ENCODE measurements around the gene CDH13. TPM values are rescaled to one million over a fixed set of nuclear protein-coding genes. Genes with fewer than 3 reads are reported as not detected.
A peak's percentile ranks its signal among the peaks of the same experiment; 100 is the strongest.

CDH13 gene
- total and polyA plus RNA-seq, 4 donors: 58.9 to 265 (median 158) TPM

- H3K27ac ChIP-seq (ENCODE audit: low read depth in 1 of 2, low read length in 2 of 2): no peak overlapping the region
- H3K36me3 ChIP-seq (ENCODE audit: control insufficient read depth in 1 of 2, insufficient read depth in 2 of 2, low read length in 1 of 2): no peaks in the 10 kb centered on the region
- ATAC-seq (ENCODE audit: low FRiP score) (no peak), DNase-seq (no peak)
- no peaks in the 10 kb centered on the region for H3K27me3 ChIP-seq (ENCODE audit: control insufficient read depth in 1 of 2, insufficient read depth in 2 of 2, low read length in 1 of 2)
- H3K4me3 ChIP-seq (ENCODE audit: low read length in 2 of 2): no peak overlapping the region
- 78 to 86% methylated on average over 1 of the region's 1 CpG for WGBS, 2 donors
- intact Hi-C loops (cut with DNase I): no loop called here
- H3K9me3 ChIP-seq (ENCODE audit: control insufficient read depth, low read length): no peaks in the 10 kb centered on the region
- peaks cover 0 to 2% of the 10 kb centered on the region in 2 donors for H3K4me1 ChIP-seq (ENCODE audit: control insufficient read depth in 1 of 2, insufficient read depth in 2 of 2, low read length in 2 of 2)
Observed at GRCh38 chr16:83772806-83773205, 1146.0 kb downstream of the CDH13 start.

GRCh38 chr16:83774066-83774465 is 1147.3 kb downstream of the CDH13 start:
- intact Hi-C loops (cut with DNase I): no loop called here
- Histone ChIP-seq H3K4me1 (ENCODE audit: control insufficient read depth in 1 of 2, insufficient read depth in 2 of 2, low read length in 2 of 2) (peaks cover 0 to 2% of the 10 kb centered on the region in 2 donors), H3K27ac (ENCODE audit: low read depth in 1 of 2, low read length in 2 of 2) (no peak overlapping the region), H3K27me3 (ENCODE audit: control insufficient read depth in 1 of 2, insufficient read depth in 2 of 2, low read length in 1 of 2) (no peaks in the 10 kb centered on the region), H3K9me3 (ENCODE audit: control insufficient read depth, low read length) (no peaks in the 10 kb centered on the region), H3K36me3 (ENCODE audit: control insufficient read depth in 1 of 2, insufficient read depth in 2 of 2, low read length in 1 of 2) (no peaks in the 10 kb centered on the region), H3K4me3 (ENCODE audit: low read length in 2 of 2) (no peak overlapping the region)
- ATAC-seq (ENCODE audit: low FRiP score): no peak
- WGBS, 2 donors: 94% methylated on average over 4 of the region's 4 CpGs
- DNase-seq: no peak

DNA sequence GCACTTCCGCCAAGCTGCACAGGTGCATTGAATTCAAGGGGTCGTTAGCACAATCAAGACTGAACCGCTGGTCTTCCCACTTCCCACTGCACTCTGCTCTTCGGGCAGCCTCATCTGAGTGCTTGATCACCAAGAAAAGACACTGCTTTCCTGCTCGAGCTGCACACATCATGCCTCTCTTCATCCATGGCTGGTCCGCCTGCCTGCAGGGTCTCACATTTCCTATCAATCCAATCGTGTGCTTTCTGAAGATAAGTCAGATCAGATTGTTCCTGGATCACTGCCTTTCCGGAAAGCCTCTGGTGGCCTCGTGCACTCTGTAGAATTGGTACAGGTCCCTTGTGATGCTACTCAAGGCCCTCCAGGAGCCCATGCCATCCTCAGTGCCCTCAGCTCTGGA is 1150.2 kb downstream of the CDH13 start:
- intact Hi-C loops (cut with DNase I): no loop called here
- H3K27ac ChIP-seq (ENCODE audit: low read depth in 1 of 2, low read length in 2 of 2): no peak overlapping the region
- H3K4me3 ChIP-seq (ENCODE audit: low read length in 2 of 2): no peak overlapping the region
- H3K36me3 ChIP-seq (ENCODE audit: control insufficient read depth in 1 of 2, insufficient read depth in 2 of 2, low read length in 1 of 2): no peaks in the 10 kb centered on the region
- H3K27me3 ChIP-seq (ENCODE audit: control insufficient read depth in 1 of 2, insufficient read depth in 2 of 2, low read length in 1 of 2): no peaks in the 10 kb centered on the region
- H3K4me1 ChIP-seq (ENCODE audit: control insufficient read depth in 1 of 2, insufficient read depth in 2 of 2, low read length in 2 of 2): peaks cover 4 to 7% of the 10 kb centered on the region in 2 donors
- ATAC-seq (ENCODE audit: low FRiP score) (no peak), DNase-seq (no peak)
- H3K9me3 ChIP-seq (ENCODE audit: control insufficient read depth, low read length): no peaks in the 10 kb centered on the region
- WGBS, 2 donors: 86 to 92% methylated on average over 9 of the region's 9 CpGs

GRCh38 chr16:83779886-83780285 is 1153.1 kb downstream of the CDH13 start:
- H3K4me1 ChIP-seq (ENCODE audit: control insufficient read depth in 1 of 2, insufficient read depth in 2 of 2, low read length in 2 of 2): peaks cover 2 to 7% of the 10 kb centered on the region in 2 donors
- ATAC-seq (ENCODE audit: low FRiP score): peak; percentile 52
- H3K27me3 ChIP-seq (ENCODE audit: control insufficient read depth in 1 of 2, insufficient read depth in 2 of 2, low read length in 1 of 2): no peaks in the 10 kb centered on the region
- no peaks in the 10 kb centered on the region for H3K9me3 ChIP-seq (ENCODE audit: control insufficient read depth, low read length)
- H3K36me3 ChIP-seq (ENCODE audit: control insufficient read depth in 1 of 2, insufficient read depth in 2 of 2, low read length in 1 of 2): no peaks in the 10 kb centered on the region
- no peak for DNase-seq
- 1 to 3% methylated on average over 6 of the region's 6 CpGs for WGBS, 2 donors
- intact Hi-C loops (cut with DNase I): no loop called here
- no peak overlapping the region for H3K4me3 ChIP-seq (ENCODE audit: low read length in 2 of 2)
- H3K27ac ChIP-seq (ENCODE audit: low read depth in 1 of 2, low read length in 2 of 2): no peak overlapping the region

DNA sequence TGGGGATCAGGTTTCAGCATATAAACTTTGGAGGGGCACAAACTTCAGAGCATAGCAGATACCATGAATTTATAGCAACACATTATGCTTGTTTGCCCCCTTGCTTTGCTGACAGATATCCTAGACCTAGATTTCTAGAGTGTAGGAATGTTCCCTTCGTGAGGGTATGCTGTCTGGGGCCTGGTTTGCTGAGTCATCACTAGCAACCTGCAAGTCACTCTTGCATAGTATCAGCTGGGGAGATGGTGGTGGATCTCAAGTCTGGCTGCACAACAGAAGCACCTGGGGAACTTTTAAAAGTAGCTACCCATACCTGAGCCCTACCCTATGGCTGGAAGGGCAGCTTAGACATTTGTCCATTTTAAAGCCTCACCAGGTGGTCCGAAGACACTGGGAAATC is 1158.7 kb downstream of the CDH13 start:
- intact Hi-C loops (cut with DNase I): no loop called here
- Histone ChIP-seq H3K27me3 (ENCODE audit: control insufficient read depth in 1 of 2, insufficient read depth in 2 of 2, low read length in 1 of 2) (no peaks in the 10 kb centered on the region), H3K36me3 (ENCODE audit: control insufficient read depth in 1 of 2, insufficient read depth in 2 of 2, low read length in 1 of 2) (peaks cover 0 to 2% of the 10 kb centered on the region in 2 donors), H3K27ac (ENCODE audit: low read depth in 1 of 2, low read length in 2 of 2) (no peak overlapping the region), H3K4me3 (ENCODE audit: low read length in 2 of 2) (no peak overlapping the region), H3K9me3 (ENCODE audit: control insufficient read depth, low read length) (no peaks in the 10 kb centered on the region), H3K4me1 (ENCODE audit: control insufficient read depth in 1 of 2, insufficient read depth in 2 of 2, low read length in 2 of 2) (peaks cover 2 to 5% of the 10 kb centered on the region in 2 donors)
- ATAC-seq (ENCODE audit: low FRiP score) (no peak), DNase-seq (no peak)
- 96 to 98% methylated on average over 2 of the region's 2 CpGs for WGBS, 2 donors

DNA sequence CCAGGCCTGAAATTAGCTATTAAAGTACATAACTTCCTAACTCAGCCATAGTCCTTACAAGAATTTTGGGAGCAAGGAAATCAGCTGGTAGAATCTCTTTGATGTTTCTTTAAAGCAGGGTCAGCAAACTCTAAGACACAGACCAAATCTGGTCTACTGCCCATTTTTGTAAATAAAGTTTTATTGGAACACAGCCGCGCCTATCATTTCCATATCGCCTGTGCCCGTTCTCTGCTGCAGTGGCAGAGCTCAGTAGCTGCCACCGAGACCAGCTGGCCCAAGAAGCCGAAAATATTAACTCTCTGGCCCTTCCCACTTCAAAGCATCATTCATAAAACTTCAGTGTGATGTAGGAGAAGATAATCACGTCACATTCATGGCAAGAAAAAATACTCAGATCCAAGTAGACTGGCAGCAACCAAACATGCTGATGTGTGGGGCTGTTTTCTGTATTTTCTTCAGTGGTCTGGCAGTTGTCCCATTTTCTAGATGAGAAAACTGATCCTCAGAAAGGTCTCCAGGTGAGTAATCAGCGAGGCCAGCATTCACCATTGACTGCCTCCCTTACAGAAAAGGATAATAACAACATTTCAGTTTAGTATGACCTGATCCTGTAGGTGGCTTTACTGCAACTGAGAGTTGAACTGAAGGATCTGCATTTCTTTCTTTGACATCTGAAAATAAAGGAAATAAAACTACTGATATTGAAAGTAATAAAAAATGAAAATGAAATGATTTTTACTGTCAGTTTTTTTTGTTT is 1163.1 kb downstream of the CDH13 start:
- Histone ChIP-seq H3K4me1 (ENCODE audit: control insufficient read depth in 1 of 2, insufficient read depth in 2 of 2, low read length in 2 of 2) (peaks cover 0 to 3% of the 10 kb centered on the region in 2 donors), H3K27ac (ENCODE audit: low read depth in 1 of 2, low read length in 2 of 2) (no peak overlapping the region), H3K9me3 (ENCODE audit: control insufficient read depth, low read length) (no peaks in the 10 kb centered on the region), H3K27me3 (ENCODE audit: control insufficient read depth in 1 of 2, insufficient read depth in 2 of 2, low read length in 1 of 2) (no peaks in the 10 kb centered on the region), H3K4me3 (ENCODE audit: low read length in 2 of 2) (no peak overlapping the region), H3K36me3 (ENCODE audit: control insufficient read depth in 1 of 2, insufficient read depth in 2 of 2, low read length in 1 of 2) (peaks cover 0 to 2% of the 10 kb centered on the region in 2 donors)
- no peak for DNase-seq
- ATAC-seq (ENCODE audit: low FRiP score): no peak
- 89 to 90% methylated on average over 8 of the region's 8 CpGs for WGBS, 2 donors
- intact Hi-C loops (cut with DNase I): no loop called here

DNA sequence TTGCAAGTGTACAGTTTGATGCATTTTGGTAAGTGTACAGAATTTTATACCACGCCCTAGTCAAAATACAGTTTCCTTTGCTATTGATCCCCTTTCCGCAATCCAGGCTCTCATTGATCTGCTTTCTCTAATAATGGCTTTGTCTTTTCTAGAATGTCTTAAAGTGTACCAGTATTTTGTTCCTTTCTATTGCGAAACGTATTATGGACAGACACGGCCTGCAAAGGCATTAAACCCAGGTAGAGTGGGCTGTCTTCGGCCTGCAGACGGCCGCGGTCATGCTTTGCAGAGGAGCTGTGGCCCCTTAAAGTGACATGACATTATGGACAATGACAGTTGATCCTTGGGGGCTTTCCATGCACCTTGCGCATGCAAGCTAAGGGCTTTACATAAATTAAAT is 1165.1 kb downstream of the CDH13 start:
- no peak for ATAC-seq (ENCODE audit: low FRiP score)
- Histone ChIP-seq H3K36me3 (ENCODE audit: control insufficient read depth in 1 of 2, insufficient read depth in 2 of 2, low read length in 1 of 2) (peaks cover 0 to 8% of the 10 kb centered on the region in 2 donors), H3K4me1 (ENCODE audit: control insufficient read depth in 1 of 2, insufficient read depth in 2 of 2, low read length in 2 of 2) (peaks cover 0 to 3% of the 10 kb centered on the region in 2 donors), H3K9me3 (ENCODE audit: control insufficient read depth, low read length) (no peaks in the 10 kb centered on the region), H3K27ac (ENCODE audit: low read depth in 1 of 2, low read length in 2 of 2) (no peak overlapping the region), H3K4me3 (ENCODE audit: low read length in 2 of 2) (no peak overlapping the region), H3K27me3 (ENCODE audit: control insufficient read depth in 1 of 2, insufficient read depth in 2 of 2, low read length in 1 of 2) (no peaks in the 10 kb centered on the region)
- no peak for DNase-seq
- intact Hi-C loops (cut with DNase I): no loop called here
- WGBS, 2 donors: 96 to 97% methylated on average over 10 of the region's 10 CpGs

DNA sequence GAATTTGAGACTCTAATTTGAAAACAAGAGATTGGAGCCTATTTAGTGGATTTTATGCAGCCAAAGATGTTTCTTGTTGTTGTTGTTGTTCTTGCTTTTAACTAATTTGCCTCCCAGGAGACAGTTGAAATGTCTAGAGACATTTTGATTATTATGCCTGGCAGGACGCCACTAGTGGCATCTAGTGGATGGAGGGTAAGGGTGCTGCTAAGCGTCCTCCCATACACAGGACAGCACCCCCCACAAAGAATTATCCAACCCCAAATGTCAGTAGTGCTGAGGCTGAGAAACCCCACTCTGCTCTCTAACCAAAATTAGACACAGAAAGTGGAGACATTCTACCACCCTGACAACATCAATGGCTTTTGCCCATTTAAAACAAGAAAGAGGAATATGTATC is 1165.6 kb downstream of the CDH13 start:
- Histone ChIP-seq H3K27me3 (ENCODE audit: control insufficient read depth in 1 of 2, insufficient read depth in 2 of 2, low read length in 1 of 2) (no peaks in the 10 kb centered on the region), H3K27ac (ENCODE audit: low read depth in 1 of 2, low read length in 2 of 2) (no peak overlapping the region), H3K36me3 (ENCODE audit: control insufficient read depth in 1 of 2, insufficient read depth in 2 of 2, low read length in 1 of 2) (peaks cover 0 to 8% of the 10 kb centered on the region in 2 donors), H3K4me1 (ENCODE audit: control insufficient read depth in 1 of 2, insufficient read depth in 2 of 2, low read length in 2 of 2) (peaks cover 0 to 3% of the 10 kb centered on the region in 2 donors), H3K4me3 (ENCODE audit: low read length in 2 of 2) (no peak overlapping the region), H3K9me3 (ENCODE audit: control insufficient read depth, low read length) (no peaks in the 10 kb centered on the region)
- WGBS, 2 donors: 36 to 40% methylated on average over 2 of the region's 2 CpGs
- ATAC-seq (ENCODE audit: low FRiP score) (no peak), DNase-seq (no peak)
- intact Hi-C loops (cut with DNase I): no loop called here

GRCh38 chr16:83793179-83793578 is 1166.4 kb downstream of the CDH13 start:
- ATAC-seq (ENCODE audit: low FRiP score) (no peak), DNase-seq (no peak)
- intact Hi-C loops (cut with DNase I): no loop called here
- Histone ChIP-seq H3K4me3 (ENCODE audit: low read length in 2 of 2) (no peak overlapping the region), H3K36me3 (ENCODE audit: control insufficient read depth in 1 of 2, insufficient read depth in 2 of 2, low read length in 1 of 2) (peaks cover 0 to 8% of the 10 kb centered on the region in 2 donors), H3K4me1 (ENCODE audit: control insufficient read depth in 1 of 2, insufficient read depth in 2 of 2, low read length in 2 of 2) (peaks cover 0 to 3% of the 10 kb centered on the region in 2 donors), H3K27ac (ENCODE audit: low read depth in 1 of 2, low read length in 2 of 2) (peak overlapping the region in 1 of 2 donors; percentile 48), H3K27me3 (ENCODE audit: control insufficient read depth in 1 of 2, insufficient read depth in 2 of 2, low read length in 1 of 2) (no peaks in the 10 kb centered on the region), H3K9me3 (ENCODE audit: control insufficient read depth, low read length) (no peaks in the 10 kb centered on the region)
- 4 to 8% methylated on average over 9 of the region's 9 CpGs for WGBS, 2 donors
